Gastroesophageal sphincter (tissue), 3 donors: ENCODE data around the gene CORO6.

Source experiments
- CTCF ChIP-seq, 4 experiments: fragments of 200-600 bp in 2 of 4; fragments of 450-650 bp in 2 of 4; sonication (generic) in 1 of 4; IDR thresholded peaks; one replicate each; pipeline ENCODE4 v1.5.1; 2017 to 2019; ENCODE audit warnings: antibody characterized with exemption in 4 of 4, mild to moderate bottlenecking in 2 of 4, moderate library complexity in 2 of 4
- EP300 ChIP-seq: sonication (generic); formaldehyde crosslinking; IDR thresholded peaks from one replicate; pipeline ENCODE4 v1.6.1; 2017; ENCODE audit warnings: antibody characterized with exemption, mild to moderate bottlenecking
- POLR2A ChIP-seq, 2 donors: fragments of 450-650 bp; IDR thresholded peaks; one replicate each; pipeline ENCODE4 v1.6.1; 2017; ENCODE audit warnings: antibody characterized with exemption in 2 of 2, mild to moderate bottlenecking in 2 of 2, moderate library complexity in 1 of 2
- POLR2AphosphoS5 ChIP-seq: sonication (generic); formaldehyde crosslinking; IDR thresholded peaks from one replicate; pipeline ENCODE4 v1.6.1; 2017; ENCODE audit warnings: antibody characterized with exemption

GRCh38 chr17:29612404-29613280, 10.1 kb downstream of the CORO6 start:
- TF ChIP-seq CTCF (IDR thresholded peaks at IDR 0.05) (no peak), POLR2A (IDR thresholded peaks at IDR 0.05) (no peak), EP300 (no peak), POLR2AphosphoS5 (no peak)
